Stimulated activated CD4-positive, alpha-beta T cell treated with anti-CD3 and anti-CD28 coated beads, Interleukin-2, amount 100 ng/mL, for 48 hours (primary cell): ENCODE measurements around the gene LRRIQ1.
"Not testable (repeated sequence)": the region's sequence is repeated elsewhere in the genome, so short reads cannot be mapped to it uniquely, and the experiment has no call there.

Experiments used
- DNase-seq, 2 donors: peaks; one replicate each; pipeline ENCODE4 v3.0.0-alpha.2; 2020

Gene LRRIQ1

GRCh38 chr12:85190728-85191127 is 154.6 kb downstream of the LRRIQ1 start:
- DNase-seq: no peak

- DNase-seq: not testable (repeated sequence)
Measured at GRCh38 chr12:85203809-85204208, 167.7 kb downstream of the LRRIQ1 start.

DNA sequence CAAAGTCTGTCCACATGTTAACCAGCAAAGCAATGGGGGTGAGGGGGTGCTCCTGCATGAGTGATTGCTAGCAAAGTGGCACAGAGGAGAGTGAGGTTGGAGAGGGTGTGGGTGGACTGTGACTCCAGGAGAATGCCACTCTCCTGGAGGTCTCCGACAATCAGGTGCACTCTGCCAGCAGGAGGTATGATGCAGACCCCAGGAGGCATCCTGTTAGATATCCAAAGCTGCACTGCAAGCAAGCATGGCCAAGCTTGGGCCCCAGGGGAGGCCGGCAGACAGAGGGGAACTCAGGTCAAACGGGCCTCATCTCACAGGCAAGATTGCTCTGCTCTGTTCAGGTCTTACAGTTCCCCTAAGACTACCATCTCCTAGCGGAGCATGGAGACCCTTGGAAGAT is 170.4 kb downstream of the LRRIQ1 start:
- no peak for DNase-seq

DNA sequence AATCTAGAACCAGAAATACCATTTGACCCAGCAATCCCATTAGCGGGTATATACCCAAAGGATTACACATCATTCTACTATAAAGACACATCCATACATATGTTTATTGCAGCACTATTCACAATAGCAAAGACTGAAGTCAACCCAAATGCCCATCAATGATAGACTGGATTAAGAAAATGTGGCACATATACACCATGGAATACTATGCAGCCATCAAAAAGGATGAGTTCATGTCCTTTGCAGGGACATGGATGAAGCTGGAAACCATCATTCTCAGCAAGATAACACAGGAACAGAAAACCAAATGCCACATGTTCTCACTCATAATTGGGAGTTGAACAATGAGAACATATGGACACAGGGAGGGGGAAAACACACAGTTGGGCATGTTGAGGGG is 188.2 kb downstream of the LRRIQ1 start:
- not testable (repeated sequence) for DNase-seq

GRCh38 chr12:85225501-85225900 is 189.3 kb downstream of the LRRIQ1 start:
- no peak for DNase-seq

DNA sequence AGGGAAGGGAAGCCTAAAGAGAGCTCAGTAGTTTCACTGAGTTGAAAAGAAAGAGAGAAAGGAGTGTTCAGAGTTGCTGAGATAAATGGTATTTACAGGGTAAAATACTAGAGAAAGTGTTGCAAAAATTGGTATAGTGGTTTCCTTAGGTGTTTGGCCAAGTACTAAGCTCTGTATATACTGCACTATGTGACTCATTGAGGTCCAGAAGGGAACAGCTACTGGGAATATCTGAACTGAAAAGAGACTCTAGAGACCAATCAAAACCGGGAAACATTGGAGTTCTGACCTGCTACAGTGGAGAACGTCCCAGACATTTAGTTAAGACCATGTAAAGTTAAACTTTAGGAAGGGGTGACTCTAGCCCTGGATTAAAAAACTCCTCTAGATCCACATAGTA is 201.2 kb downstream of the LRRIQ1 start:
- no peak for DNase-seq

- DNase-seq: no peak
Measured at GRCh38 chr12:85244561-85244960, 208.4 kb downstream of the LRRIQ1 start.

DNA sequence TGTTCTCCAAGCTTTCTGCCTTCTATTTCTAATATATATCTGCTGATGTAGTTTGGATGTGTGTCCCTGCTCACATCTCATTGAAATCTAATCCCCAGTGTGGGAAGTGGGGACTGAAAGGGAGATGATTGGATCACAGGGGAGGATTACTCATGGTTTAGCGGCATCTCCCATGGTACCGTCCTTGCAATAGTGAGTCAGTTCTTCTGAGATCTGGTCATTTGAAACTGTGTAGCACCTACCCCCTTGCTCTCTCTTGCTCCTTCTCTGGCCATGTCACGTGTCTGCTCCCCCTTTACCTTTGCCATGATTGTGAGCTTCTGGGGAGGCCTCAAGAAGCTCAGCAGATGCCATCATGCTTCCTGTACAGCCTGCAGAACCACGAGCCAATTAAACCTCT is 217.7 kb downstream of the LRRIQ1 start:
- DNase-seq: no peak

DNA sequence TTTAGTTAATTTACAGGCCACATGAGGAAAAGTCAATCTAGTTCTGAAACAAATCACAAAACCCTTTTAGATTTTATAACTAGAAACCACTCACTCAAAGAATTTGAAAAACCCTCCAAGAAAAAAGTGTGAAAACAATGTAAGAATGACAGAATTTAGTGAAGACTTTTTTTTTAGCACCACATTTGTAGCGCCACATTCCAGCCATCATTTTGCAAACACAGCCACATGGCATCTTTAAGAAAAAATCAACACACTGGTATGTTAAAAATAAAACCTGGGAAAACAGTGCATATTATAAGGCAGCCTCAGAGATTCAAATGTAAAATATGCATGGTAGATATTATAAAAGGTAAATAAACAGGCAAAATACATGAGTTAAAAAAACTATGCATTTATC is 221.5 kb downstream of the LRRIQ1 start:
- no peak for DNase-seq

DNA sequence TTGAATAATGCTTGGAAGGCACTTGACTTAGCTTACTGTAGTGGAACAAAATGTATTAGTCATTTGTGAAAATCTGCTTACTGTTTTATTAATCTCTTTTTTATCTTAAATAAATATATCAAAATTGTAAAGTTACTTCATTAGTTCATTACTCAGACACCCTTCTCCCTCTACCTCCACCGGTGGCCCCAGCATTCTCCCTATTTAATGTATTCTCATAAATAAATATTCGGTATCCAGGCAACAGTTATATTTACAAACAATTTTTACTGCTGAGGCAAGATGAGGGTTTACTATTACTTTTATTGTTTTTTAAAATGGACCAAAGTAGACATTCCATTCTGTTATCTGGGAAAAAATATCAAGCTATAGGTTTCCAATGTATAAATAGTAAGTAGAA is 224.3 kb downstream of the LRRIQ1 start:
- no peak for DNase-seq

DNA sequence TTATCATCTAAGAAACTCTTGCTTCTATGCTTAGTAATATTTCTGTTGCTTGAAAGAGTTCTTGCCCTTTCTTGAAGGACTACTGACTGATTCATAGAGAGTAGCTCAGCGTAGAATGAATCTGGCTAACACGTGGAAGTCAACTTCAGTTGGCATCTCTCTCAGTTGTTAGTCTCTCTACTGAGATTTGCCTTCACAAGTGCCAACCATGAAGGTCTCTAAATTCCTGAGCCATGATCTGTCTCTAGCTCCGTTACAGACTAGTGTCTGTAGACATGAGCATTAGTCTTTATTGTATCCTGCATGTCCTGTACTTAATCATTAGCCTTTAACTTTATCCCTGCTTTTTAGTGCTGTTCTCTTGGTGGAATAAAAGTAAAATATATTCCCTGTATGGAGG is 224.7 kb downstream of the LRRIQ1 start:
- no peak for DNase-seq

- DNase-seq: no peak
Measured at GRCh38 chr12:85266356-85266755, 230.2 kb downstream of the LRRIQ1 start.

DNA sequence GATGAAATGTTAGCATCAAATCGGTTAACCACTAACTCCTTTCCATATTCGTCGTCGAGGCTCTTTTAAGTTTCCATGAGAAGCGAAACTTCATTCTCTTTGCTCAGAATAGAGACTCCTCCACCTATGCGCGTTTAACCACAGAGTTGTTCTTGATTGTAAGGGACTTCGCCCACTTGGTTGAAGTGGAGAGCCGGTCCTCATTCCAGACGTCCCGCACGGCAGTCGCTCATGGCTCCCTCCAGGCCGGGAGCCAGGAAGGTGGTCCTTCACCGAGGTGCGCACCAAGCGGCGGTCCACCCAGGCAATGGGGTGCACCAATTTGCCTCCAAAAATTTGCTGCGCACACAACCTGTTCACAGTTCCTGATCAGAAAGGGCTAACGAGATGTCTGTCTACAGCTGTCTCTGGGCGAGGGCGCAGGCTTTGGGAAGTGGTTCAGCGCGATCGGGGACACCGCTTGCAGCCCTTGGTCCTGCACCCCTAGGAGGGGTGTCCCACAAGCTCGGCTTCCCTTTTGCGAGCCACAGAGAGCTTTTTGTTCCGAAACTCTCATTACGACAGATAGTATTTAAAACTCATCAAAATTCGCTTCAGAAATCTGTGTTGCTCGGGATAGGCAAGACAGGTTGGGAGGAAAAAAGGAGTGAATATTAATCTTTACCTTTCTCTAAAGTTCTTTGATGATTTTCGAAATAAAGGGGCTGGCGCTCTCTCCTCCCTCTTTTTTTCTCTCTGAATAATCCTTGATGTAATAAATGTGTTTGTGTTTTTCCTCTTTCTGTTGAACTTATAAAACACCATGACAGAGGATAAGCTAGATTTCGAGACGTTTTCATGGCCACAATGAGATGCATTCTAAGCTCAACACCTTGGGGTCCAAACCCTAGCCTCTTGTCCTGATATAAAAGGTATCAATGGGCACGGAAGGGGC is 237.5 kb downstream of the LRRIQ1 start:
- DNase-seq: no peak

GRCh38 chr12:85274315-85274651 is 238.1 kb downstream of the LRRIQ1 start:
- DNase-seq: no peak

DNA sequence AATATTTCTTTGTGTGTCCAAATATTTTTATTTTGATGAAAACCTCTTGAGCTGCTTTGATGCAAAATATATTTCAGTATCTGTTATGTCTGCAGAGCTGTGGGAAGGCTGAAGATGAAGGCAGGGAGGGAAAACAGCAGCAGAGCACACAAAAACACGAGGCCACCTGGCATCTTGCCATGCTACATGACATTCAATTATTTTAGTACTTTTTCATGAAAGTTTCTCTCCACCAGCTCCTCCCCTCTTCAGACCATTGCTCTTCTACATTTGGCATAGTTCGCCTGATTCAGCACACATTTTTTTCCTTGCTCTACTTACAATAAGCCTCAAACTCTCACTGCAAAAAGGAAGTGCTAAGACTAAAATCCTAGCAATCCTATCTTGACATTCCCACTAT is 239.2 kb downstream of the LRRIQ1 start:
- DNase-seq: no peak

- no peak for DNase-seq
Measured at GRCh38 chr12:85277191-85277590, 241.0 kb downstream of the LRRIQ1 start.

GRCh38 chr12:85277900-85278597 is 241.9 kb downstream of the LRRIQ1 start:
- DNase-seq: no peak

DNA sequence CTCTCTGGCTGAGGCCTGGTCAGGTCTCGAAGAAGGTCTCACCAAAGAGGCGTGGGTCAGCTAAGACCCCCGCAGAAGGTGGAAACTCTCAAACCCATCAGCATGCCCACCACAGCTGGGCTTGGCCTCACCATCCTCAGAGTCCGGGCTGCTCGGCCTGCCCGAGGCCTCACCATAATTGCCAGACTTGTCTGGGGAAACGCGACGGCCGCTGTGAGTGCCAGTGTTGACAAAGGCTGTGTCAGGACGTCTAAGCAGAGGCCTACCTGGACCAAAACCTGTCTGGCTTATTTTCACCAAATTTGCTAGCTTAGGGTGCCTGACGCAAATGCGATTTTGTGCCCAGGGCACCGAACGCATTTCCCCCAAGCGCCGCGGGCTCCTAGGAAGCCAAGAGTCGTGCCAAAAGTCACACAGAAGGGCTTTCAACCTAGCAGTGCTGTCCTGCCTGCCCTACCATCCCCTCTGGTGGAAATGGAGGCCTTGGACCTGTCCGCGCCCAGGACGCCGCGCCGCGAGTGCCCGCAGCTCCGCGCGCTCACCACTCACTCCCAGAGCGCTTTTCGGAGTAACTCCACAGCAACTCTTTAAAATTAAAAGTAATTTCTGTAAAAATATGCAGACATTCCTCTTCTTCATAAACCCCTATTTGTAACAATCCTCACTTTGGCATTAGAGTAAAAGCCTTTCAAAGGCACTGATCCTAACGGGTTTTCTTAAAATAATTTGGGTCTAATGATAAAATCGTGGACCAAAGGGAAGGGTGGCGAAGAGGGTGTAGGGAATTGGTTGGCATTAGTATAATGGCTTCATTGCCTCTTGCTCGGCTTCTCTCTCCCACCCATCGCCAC is 242.7 kb downstream of the LRRIQ1 start:
- DNase-seq: no peak

- DNase-seq: no peak
Measured at GRCh38 chr12:85279449-85280164, 243.5 kb downstream of the LRRIQ1 start.

DNA sequence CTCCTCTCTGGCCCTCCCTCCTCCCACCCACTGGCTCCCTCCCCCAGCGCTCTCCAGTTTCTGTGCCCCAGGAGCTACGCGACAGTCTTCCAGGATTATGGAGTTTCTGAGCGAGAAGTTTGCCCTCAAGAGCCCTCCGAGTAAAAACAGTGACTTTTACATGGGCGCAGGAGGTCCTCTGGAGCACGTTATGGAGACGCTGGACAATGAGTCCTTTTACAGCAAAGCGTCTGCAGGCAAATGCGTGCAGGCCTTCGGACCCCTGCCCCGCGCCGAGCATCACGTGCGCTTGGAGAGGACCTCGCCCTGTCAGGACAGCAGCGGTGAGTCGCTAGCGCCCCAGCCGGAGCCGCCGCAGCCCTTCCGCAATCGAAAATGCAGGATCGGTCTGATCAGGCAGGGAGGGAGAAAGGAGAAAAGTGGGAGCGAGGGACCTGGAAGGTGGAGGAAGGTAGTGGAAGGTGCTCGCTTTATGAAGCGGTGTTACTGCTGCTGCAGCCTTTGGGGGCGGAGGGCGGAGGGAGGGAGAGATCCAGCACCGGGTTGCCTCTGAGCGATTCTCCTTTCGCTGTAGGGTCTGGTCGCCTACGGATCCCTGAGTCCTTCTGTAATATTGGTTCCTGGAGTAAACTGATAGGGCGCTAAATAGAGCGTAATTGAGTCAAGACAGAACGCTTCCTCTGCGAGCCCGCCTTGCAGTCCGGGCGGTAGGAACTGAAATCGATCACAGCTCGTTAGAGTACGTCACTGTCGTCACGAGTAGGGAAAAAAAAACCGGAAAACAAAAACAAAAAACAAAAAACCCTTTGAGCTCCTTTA is 244.2 kb downstream of the LRRIQ1 start, which contains the start of gene ALX1:
Gene ALX1 (plus strand): TSS at position 56 of the 819 bp plus-strand sequence. CDS start 42 bp downstream, at position 98.
- DNase-seq: no peak

DNA sequence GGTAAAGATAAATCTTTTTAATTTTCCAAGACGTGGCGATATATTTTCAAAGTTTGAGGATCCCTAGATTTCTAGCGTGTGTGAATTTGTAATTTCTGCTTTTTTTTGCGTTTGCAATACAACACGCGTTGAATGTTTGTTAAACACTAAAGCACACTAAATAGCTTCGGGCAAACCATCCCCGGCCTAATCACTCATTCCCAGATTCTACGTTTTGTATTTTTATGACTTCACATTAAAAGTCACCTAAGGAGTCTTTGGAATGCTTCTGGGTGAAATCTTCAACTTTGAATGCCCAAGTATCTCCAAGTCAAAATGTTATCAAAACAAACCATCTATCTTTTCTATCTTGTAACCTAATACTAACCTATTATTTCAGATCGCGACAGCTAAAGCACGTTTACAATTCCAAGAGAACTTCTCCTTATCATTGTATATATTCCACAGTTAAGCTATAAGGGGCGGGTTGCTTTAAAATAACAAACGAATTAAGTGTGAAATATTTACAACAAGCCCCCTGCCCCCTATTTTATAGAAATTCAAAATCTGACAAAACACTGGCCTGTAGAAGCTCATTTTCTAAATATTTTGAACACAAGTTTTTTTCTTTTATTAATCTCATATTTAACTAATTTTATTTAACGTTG is 245.0 kb downstream of the LRRIQ1 start:
- no peak for DNase-seq
